Activated CD4-positive, alpha-beta T cell treated with anti-CD3 and anti-CD28 coated beads for 36 hours (primary cell): ENCODE data around the gene GP9. TPM values are rescaled to one million over a fixed set of nuclear protein-coding genes. Genes with fewer than 3 reads are reported as not detected.
"Not testable (repeated sequence)": the region's sequence is repeated elsewhere in the genome, so short reads cannot be mapped to it uniquely, and the experiment has no call there.

ENCODE experiments used
- ATAC-seq: fragments of 200-7000 bp; cut with Tn5 transposase; one replicate; pipeline ENCODE4 v1.10.0; 2021; ENCODE audit warnings: mild to moderate bottlenecking, moderate library complexity
- CTCF ChIA-PET: fragments of 350-600 bp; sonication (Branson Sonifier 250); formaldehyde crosslinking; loops from one replicate; lab custom pipeline; 2021; ENCODE audit warnings: antibody characterized with exemption; lab: Charles Lee
- POLR2A ChIA-PET: fragments of 350-600 bp; sonication (Branson Sonifier 250); formaldehyde crosslinking; loops from one replicate; lab custom pipeline; 2021; ENCODE audit warnings: antibody characterized with exemption, inconsistent platforms; lab: Charles Lee
- DNase-seq: peaks from one replicate; pipeline ENCODE4 v3.0.0-alpha.2; 2020
- H3K27ac Mint-ChIP-seq: one replicate; pipeline ENCODE4 v1.8.0; 2021; ENCODE audit warnings: mixed read lengths
- H3K27me3 Mint-ChIP-seq: one replicate; pipeline ENCODE4 v1.8.0; 2021; ENCODE audit warnings: mixed read lengths
- H3K36me3 Mint-ChIP-seq: one replicate; pipeline ENCODE4 v1.8.0; 2021; ENCODE audit warnings: low read depth, mixed read lengths
- H3K4me1 Mint-ChIP-seq: one replicate; pipeline ENCODE4 v1.8.0; 2021; ENCODE audit warnings: mixed read lengths
- H3K4me3 Mint-ChIP-seq: one replicate; pipeline ENCODE4 v1.8.0; 2021; ENCODE audit warnings: mild to moderate bottlenecking, moderate library complexity, mixed read lengths
- H3K9me3 Mint-ChIP-seq: one replicate; pipeline ENCODE4 v1.8.0; 2021; ENCODE audit warnings: low read depth, mixed read lengths
- intact Hi-C, 2 experiments: fragments of 100-400 bp; cut with DNase I in 1 of 2; cut with micrococcal nuclease in 1 of 2; formaldehyde crosslinking; loops; one replicate each; pipeline versions ENCODE4 v1.14.2 to v1.15.1; 2022 to 2024; cut with DNase I, micrococcal nuclease
- total RNA-seq, 2 experiments: library from RNA; stranded (reverse); gene quantifications; one replicate each; pipeline ENCODE4 v1.2.3, GENCODE V29; 2021

Gene GP9
- total RNA-seq, 2 experiments from 2014 or later = not detected

- ATAC-seq (no peak), DNase-seq (no peak)
- Mint-ChIP-seq H3K27ac (peak overlapping the region; percentile 20), H3K36me3 (peaks cover 19% of the 10 kb centered on the region), H3K4me3 (no peak overlapping the region), H3K27me3 (no peaks in the 10 kb centered on the region), H3K9me3 (no peaks in the 10 kb centered on the region), H3K4me1 (peaks cover 82% of the 10 kb centered on the region)
- ChIA-PET POLR2A (interaction anchor here (0.8 to 1.3 kb wide), 3 partner anchors 16 to 19 kb away, joined by 3 to 4 read pairs (median 3); no protein-coding TSS in a partner anchor), CTCF (interaction anchor here (0.6 to 1.6 kb wide), 6 partner anchors 31 to 144 kb away, joined by 3 to 7 read pairs (median 4); no protein-coding TSS in a partner anchor)
- intact Hi-C loops = no loop called here
These were observed 41.0 kb downstream of the GP9 start for GRCh38 chr3:129101370-129102138.

- no peaks in the 10 kb centered on the region for H3K27me3 Mint-ChIP-seq
- no peak for DNase-seq
- ATAC-seq = no peak
- ChIA-PET POLR2A (interaction anchor here (0.5 kb wide), 1 partner anchor 225 kb away, joined by 4 read pairs; no protein-coding TSS in a partner anchor), CTCF (interaction anchor here (1.5 kb wide), 1 partner anchor 9 kb away, joined by 5 read pairs; no protein-coding TSS in a partner anchor)
- H3K27ac Mint-ChIP-seq = peak overlapping the region; percentile 67
- peaks cover 83% of the 10 kb centered on the region for H3K4me1 Mint-ChIP-seq
- no peaks in the 10 kb centered on the region for H3K9me3 Mint-ChIP-seq
- H3K4me3 Mint-ChIP-seq = no peak overlapping the region
- H3K36me3 Mint-ChIP-seq = peaks cover 20% of the 10 kb centered on the region
- intact Hi-C loops = no loop called here
These were observed 42.7 kb downstream of the GP9 start for GRCh38 chr3:129103296-129103695.

- H3K27ac Mint-ChIP-seq = peak overlapping the region; percentile 67
- peaks cover 25% of the 10 kb centered on the region for H3K36me3 Mint-ChIP-seq
- POLR2A ChIA-PET = no interaction called here
- CTCF ChIA-PET = interaction anchor here (0.8 to 1.5 kb wide), 2 partner anchors 9 to 10 kb away, joined by 3 to 5 read pairs; no protein-coding TSS in a partner anchor
- no peaks in the 10 kb centered on the region for H3K9me3 Mint-ChIP-seq
- DNase-seq = no peak
- no peaks in the 10 kb centered on the region for H3K27me3 Mint-ChIP-seq
- no peak for ATAC-seq
- intact Hi-C loops = no loop called here
- no peak overlapping the region for H3K4me3 Mint-ChIP-seq
- H3K4me1 Mint-ChIP-seq = peaks cover 88% of the 10 kb centered on the region
These were observed 43.5 kb downstream of the GP9 start for GRCh38 chr3:129104051-129104450.

- Mint-ChIP-seq H3K27ac (peak overlapping the region; percentile 29), H3K4me1 (peaks cover 87% of the 10 kb centered on the region)
- POLR2A ChIA-PET = no interaction called here
These were observed 44.0 kb downstream of the GP9 start for GRCh38 chr3:129104498-129105079.

GRCh38 chr3:129105862-129106261 lies 45.3 kb downstream of the GP9 start:
- DNase-seq = no peak
- H3K4me3 Mint-ChIP-seq = no peak overlapping the region
- peak overlapping the region; percentile 77 for H3K27ac Mint-ChIP-seq
- no peaks in the 10 kb centered on the region for H3K9me3 Mint-ChIP-seq
- peaks cover 28% of the 10 kb centered on the region for H3K36me3 Mint-ChIP-seq
- ChIA-PET POLR2A (interaction anchor here (0.7 kb wide), 1 partner anchor 16 kb away, joined by 4 read pairs; the partner anchor contains the start of gene RAB43), CTCF (interaction anchor here (0.6 to 0.9 kb wide), 2 partner anchors 53 to 202 kb away, joined by 3 to 4 read pairs; no protein-coding TSS in a partner anchor)
- ATAC-seq = no peak
- peaks cover 87% of the 10 kb centered on the region for H3K4me1 Mint-ChIP-seq
- no peaks in the 10 kb centered on the region for H3K27me3 Mint-ChIP-seq
- intact Hi-C loops = loop anchor here in 1 of 2 experiments (5.0 kb wide), 1 partner anchor 224 kb away; no protein-coding TSS in a partner anchor

More at GRCh38 chr3:129104498-129105079, 44.0 kb downstream of the GP9 start:
- ATAC-seq = no peak
- no peak for DNase-seq
- CTCF ChIA-PET = interaction anchor here (0.8 to 1.5 kb wide), 2 partner anchors 9 to 10 kb away, joined by 3 to 5 read pairs; no protein-coding TSS in a partner anchor
- no peaks in the 10 kb centered on the region for H3K27me3 Mint-ChIP-seq
- intact Hi-C loops = loop anchor here in 1 of 2 experiments (5.0 kb wide), 1 partner anchor 222 kb away; no protein-coding TSS in a partner anchor
- H3K4me3 Mint-ChIP-seq = no peak overlapping the region
- H3K36me3 Mint-ChIP-seq = peaks cover 23% of the 10 kb centered on the region
- no peaks in the 10 kb centered on the region for H3K9me3 Mint-ChIP-seq

GRCh38 chr3:129106320-129106719 lies 45.7 kb downstream of the GP9 start:
- ChIA-PET CTCF (interaction anchor here (0.6 to 0.9 kb wide), 2 partner anchors 53 to 201 kb away, joined by 3 to 4 read pairs; no protein-coding TSS in a partner anchor), POLR2A (interaction anchor here (0.7 kb wide), 1 partner anchor 15 kb away, joined by 4 read pairs; the partner anchor contains the start of gene RAB43)
- Mint-ChIP-seq H3K9me3 (no peaks in the 10 kb centered on the region), H3K4me1 (peaks cover 86% of the 10 kb centered on the region), H3K27me3 (no peaks in the 10 kb centered on the region), H3K27ac (peak overlapping the region; percentile 77), H3K36me3 (peaks cover 31% of the 10 kb centered on the region), H3K4me3 (no peak overlapping the region)
- ATAC-seq (no peak), DNase-seq (no peak)
- intact Hi-C loops = loop anchor here in 1 of 2 experiments (5.0 kb wide), 1 partner anchor 224 kb away; no protein-coding TSS in a partner anchor

GRCh38 chr3:129106866-129107565 lies 46.4 kb downstream of the GP9 start:
- ATAC-seq = no peak
- Mint-ChIP-seq H3K36me3 (peaks cover 35% of the 10 kb centered on the region), H3K9me3 (no peaks in the 10 kb centered on the region), H3K4me1 (peaks cover 85% of the 10 kb centered on the region), H3K4me3 (no peak overlapping the region), H3K27ac (peak overlapping the region; percentile 73), H3K27me3 (no peaks in the 10 kb centered on the region)
- intact Hi-C loops = loop anchor here in 1 of 2 experiments (5.0 kb wide), 1 partner anchor 225 kb away; no protein-coding TSS in a partner anchor
- ChIA-PET CTCF (no interaction called here), POLR2A (no interaction called here)
- DNase-seq = no peak

GRCh38 chr3:129107793-129108192 lies 47.2 kb downstream of the GP9 start:
- H3K27me3 Mint-ChIP-seq = no peaks in the 10 kb centered on the region
- H3K4me1 Mint-ChIP-seq = peaks cover 86% of the 10 kb centered on the region
- peaks cover 39% of the 10 kb centered on the region for H3K36me3 Mint-ChIP-seq
- H3K4me3 Mint-ChIP-seq = no peak overlapping the region
- H3K9me3 Mint-ChIP-seq = no peaks in the 10 kb centered on the region
- intact Hi-C loops = loop anchor here in 1 of 2 experiments (5.0 kb wide), 1 partner anchor 225 kb away; no protein-coding TSS in a partner anchor
- ATAC-seq (no peak), DNase-seq (no peak)
- CTCF ChIA-PET = interaction anchor here (1.1 kb wide), 1 partner anchor 12 kb away, joined by 5 read pairs; no protein-coding TSS in a partner anchor
- POLR2A ChIA-PET = no interaction called here
- peak overlapping the region; percentile 73 for H3K27ac Mint-ChIP-seq

- Mint-ChIP-seq H3K27ac (peak overlapping the region; percentile 91), H3K4me1 (peaks cover 83% of the 10 kb centered on the region), H3K36me3 (peaks cover 60% of the 10 kb centered on the region)
- CTCF ChIA-PET = interaction anchor here (0.6 to 1.0 kb wide), 2 partner anchors 11 to 52 kb away, joined by 3 read pairs; no protein-coding TSS in a partner anchor
- intact Hi-C loops, H3K27me3 Mint-ChIP-seq, POLR2A ChIA-PET, H3K4me3 Mint-ChIP-seq, DNase-seq, ATAC-seq, H3K9me3 Mint-ChIP-seq: not testable (repeated sequence)
These were observed 50.6 kb downstream of the GP9 start for GRCh38 chr3:129111076-129111780.
